ENCODE results near the gene IGFALS.

Gene IGFALS

DNA sequence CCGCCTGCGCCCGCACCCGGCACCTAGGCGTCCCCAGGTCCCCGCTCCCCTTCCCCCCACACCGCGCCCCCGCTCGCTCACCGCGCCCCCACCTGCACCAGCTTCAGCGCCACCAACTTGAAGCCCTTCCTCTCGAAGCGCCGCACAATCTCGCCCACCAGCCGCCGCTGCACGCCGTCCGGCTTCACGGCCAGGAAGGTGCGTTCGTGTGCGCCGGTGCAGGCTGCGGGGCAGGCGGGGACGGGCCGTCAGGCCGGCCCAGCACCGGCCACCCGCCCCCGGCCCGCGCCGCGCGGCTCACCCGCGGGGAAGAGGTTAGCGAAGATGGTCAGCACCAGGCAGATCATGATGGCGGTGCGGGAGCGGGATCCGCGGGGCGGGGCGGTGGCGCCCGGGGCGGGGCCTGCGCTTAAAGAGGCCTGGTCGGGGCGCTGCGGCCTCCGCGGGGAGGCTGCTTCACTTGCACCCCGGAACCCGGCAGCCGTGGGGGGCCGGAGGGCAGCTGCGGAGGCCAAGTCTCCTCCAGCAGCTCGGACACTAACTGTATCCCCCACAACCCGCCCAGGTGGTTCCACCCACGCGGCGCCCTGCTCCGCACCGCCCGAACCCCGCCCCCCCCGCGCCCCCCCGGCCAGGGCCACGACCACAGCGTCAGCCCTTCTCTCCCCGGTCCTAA is 22.2 kb downstream of the IGFALS start, which contains the start of gene NME3:
Gene NME3, minus strand, starts transcription at position 356 of the 676 bp plus-strand sequence. Its CDS starts 9 bp downstream, at position 347.
- peak; percentile 95 for DNase-seq (ENCODE audit: low spot score)
- TF ChIP-seq, protein P1, sequence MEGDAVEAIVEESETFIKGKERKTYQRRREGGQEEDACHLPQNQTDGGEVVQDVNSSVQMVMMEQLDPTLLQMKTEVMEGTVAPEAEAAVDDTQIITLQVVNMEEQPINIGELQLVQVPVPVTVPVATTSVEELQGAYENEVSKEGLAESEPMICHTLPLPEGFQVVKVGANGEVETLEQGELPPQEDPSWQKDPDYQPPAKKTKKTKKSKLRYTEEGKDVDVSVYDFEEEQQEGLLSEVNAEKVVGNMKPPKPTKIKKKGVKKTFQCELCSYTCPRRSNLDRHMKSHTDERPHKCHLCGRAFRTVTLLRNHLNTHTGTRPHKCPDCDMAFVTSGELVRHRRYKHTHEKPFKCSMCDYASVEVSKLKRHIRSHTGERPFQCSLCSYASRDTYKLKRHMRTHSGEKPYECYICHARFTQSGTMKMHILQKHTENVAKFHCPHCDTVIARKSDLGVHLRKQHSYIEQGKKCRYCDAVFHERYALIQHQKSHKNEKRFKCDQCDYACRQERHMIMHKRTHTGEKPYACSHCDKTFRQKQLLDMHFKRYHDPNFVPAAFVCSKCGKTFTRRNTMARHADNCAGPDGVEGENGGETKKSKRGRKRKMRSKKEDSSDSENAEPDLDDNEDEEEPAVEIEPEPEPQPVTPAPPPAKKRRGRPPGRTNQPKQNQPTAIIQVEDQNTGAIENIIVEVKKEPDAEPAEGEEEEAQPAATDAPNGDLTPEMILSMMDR (IDR thresholded peaks at IDR 0.05; ENCODE audit: extremely low read depth, missing control alignments): no peak

DNA sequence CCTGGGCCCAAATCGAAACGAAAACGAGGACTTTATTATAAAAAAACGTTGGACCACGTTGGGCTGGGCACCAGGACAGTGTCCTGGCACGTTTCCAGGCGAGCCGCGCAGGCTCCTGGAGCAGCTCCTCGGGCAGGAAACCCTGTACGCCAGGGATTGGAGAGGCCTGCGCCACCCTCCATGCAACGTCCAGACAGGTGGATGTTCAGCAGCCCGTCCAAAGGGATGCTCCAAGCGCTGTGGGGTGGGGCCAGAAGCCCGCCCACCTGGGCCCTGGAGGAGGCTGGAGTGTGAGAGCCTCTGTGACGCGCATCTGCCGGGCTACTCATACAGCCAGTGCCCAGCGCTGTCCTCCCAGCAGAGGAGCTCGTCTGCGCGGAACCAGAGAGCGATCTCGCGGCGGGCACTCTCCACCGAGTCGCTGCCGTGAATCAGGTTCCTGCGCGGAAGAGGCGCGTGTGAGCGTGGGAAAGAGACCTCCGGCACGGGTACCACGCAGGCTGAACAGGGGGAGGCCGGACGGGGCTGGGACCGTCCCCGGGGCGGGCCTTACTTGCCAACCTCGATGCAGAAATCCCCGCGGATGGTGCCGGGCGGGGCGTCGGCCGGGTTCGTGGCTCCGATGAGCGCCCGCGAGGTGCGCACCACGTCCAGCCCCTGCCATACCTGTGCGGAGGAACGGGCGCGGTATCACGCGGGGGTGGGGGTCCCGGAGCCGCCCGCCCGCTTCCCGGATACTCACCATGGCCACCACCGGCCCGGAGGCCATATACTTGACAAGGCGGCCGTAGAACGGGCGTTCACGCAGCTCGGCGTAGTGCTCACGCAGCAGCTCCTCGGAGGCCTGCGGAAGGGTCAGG is 22.9 kb downstream of the IGFALS start:
- TF ChIP-seq, protein P1 (IDR thresholded peaks at IDR 0.05; ENCODE audit: extremely low read depth, missing control alignments): no peak
- DNase-seq (ENCODE audit: low spot score): peak; percentile 86

DNA sequence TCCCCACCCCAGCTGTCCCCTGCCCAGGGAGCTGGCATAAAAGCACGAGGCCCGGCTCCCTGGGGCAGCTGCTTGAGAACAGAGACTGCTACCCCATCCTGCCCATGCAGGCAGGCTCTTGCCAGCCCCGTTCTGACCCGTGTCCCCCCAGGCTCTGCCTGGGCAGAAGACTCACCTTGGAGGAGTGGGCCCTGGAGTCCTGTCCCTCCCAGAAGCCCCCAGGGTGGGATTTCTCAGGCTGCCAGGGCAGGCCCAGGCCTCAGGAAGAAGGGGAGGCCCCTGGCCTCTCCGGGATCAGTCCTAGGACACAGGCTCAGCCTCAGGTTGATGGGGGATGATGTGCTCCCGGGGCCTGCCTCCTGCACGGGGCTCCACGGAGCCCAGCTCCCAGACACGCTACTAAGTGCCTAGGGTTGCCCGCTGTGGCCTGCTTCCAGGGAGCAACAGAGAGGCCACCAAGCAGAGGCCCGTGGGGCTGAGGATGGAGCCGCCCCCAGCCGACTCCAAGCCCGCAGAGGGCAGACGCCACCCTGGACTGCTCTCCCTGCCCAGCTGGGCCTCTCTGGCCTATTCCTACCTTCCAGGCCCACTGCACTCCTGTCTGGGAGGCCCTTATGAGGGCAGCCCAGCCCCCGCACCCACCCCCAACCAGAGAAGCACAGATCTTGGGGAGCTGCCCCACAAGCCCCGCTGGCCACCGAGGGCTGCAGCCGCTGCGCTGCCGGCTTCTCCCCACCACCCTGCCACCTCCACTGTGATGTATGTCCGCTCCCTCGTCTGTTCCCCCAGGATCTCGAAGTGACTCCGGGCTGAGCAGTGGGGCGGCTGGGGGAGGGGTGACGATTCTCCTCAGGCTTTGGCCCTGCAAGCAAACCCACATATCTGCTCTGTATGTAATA is 23.9 kb downstream of the IGFALS start:
- DNase-seq (ENCODE audit: low spot score): no peak

DNA sequence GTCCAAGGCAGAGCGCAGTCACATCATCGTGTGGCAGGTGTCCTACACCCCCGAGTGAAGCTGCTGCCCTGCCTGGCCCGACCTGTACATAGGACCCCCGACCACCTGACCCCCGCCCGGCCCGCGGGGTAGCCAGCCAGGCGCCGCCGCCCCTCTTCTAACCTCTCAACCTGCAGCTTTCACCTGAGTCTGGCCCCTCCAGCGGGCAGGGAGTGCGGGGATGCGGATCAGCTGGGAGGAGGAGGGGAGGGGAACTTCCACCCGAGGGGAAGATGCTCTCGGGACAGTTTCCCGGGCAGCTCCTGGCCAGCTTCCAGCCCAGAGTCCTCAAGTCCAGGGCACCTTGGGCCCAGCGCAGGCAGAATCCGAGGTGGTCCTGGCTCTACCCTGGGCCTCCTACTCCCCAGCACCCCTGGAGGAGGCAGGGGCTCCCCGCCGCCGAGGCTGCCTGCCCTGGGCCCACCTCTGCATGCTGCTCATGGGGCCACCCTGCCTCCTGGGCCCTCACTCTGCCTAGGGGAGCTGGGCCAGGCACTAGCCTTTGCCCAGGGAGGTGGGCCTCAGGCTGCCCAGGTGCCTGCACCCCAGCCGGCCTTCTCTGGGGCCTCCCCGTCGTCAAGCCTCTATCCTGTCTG is 24.6 kb downstream of the IGFALS start:
- DNase-seq (ENCODE audit: low spot score): no peak
- TF ChIP-seq, protein P1 (IDR thresholded peaks at IDR 0.05; ENCODE audit: extremely low read depth, missing control alignments): no peak

More for the DNA sequence above, 23.9 kb downstream of the IGFALS start:
- TF ChIP-seq, protein P1 (IDR thresholded peaks at IDR 0.05; ENCODE audit: extremely low read depth, missing control alignments): no peak

DNA sequence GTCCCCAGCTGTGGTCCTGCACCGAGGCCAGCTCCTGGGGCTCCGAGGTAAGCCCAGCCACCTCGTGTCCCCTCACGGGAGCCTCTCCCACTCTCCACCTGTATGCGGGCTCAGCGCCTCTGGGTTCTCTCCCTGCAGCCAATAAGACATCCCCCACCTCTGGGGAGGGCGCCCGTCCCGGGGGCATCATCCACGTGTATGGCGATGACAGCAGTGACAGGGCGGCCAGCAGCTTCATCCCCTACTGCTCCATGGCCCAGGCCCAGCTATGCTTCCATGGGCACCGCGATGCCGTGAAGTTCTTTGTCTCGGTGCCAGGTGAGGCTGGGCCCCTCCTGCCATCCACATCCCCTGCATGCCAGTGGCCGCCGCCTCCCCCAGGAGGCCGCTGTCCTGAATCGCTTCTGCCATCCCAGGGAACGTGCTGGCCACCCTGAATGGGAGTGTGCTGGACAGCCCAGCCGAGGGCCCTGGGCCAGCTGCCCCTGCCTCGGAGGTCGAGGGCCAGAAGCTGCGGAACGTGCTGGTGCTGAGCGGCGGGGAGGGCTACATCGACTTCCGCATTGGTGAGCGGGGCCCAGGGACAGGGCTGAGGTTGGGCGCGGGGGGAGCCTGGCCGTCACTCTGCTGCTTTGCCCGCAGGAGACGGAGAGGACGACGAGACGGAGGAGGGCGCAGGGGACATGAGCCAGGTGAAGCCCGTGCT is 25.3 kb downstream of the IGFALS start:
- no peak for DNase-seq (ENCODE audit: low spot score)
- TF ChIP-seq, protein P1 (IDR thresholded peaks at IDR 0.05; ENCODE audit: extremely low read depth, missing control alignments): no peak
